Adrenal gland (tissue), 5 donors: ENCODE data around the gene WDR86.

Experiments
- POLR2A ChIP-seq, 2 donors: fragments of 450-650 bp; IDR thresholded peaks; one replicate each; pipeline ENCODE4 v1.6.1; 2017; ENCODE audit warnings: antibody characterized with exemption in 2 of 2, mild to moderate bottlenecking in 2 of 2, moderate library complexity in 1 of 2
- TF ChIP-seq, protein P1 (sequence below), 6 experiments: fragments of 450-650 bp in 4 of 6; fragments of 200-600 bp in 2 of 6; sonication (generic) in 1 of 6; IDR thresholded peaks; 1 replicate in 5 of 6; 2 replicates in 1 of 6; pipeline versions ENCODE4 v1.5.1 to v1.8.0; 2016 to 2021; ENCODE audit warnings: antibody characterized with exemption in 6 of 6, mild to moderate bottlenecking in 2 of 6, moderate library complexity in 1 of 6
- donor health status: DM: no; HTN: no; CAD: no.

DNA sequence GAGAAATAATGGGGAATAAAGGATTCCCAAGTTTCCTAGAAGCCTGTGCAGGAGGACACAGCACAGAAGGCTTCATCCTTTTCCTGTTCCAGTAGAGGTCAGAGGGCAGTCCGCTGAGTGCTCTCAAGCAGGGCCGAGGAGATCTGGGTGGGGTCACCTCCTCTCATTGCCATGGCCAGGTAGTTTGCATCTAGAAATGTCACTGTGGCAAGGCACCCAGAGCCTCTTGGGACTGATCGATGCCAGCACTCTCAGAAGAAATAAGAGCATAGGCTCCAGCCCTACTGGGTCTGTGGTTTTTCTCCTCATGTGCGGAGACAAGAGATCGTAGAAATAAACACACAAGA, 60.4 kb downstream of the WDR86 start:
- TF ChIP-seq POLR2A (IDR thresholded peaks at IDR 0.05): no peak
- TF ChIP-seq, protein P1, sequence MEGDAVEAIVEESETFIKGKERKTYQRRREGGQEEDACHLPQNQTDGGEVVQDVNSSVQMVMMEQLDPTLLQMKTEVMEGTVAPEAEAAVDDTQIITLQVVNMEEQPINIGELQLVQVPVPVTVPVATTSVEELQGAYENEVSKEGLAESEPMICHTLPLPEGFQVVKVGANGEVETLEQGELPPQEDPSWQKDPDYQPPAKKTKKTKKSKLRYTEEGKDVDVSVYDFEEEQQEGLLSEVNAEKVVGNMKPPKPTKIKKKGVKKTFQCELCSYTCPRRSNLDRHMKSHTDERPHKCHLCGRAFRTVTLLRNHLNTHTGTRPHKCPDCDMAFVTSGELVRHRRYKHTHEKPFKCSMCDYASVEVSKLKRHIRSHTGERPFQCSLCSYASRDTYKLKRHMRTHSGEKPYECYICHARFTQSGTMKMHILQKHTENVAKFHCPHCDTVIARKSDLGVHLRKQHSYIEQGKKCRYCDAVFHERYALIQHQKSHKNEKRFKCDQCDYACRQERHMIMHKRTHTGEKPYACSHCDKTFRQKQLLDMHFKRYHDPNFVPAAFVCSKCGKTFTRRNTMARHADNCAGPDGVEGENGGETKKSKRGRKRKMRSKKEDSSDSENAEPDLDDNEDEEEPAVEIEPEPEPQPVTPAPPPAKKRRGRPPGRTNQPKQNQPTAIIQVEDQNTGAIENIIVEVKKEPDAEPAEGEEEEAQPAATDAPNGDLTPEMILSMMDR (IDR thresholded peaks at IDR 0.05): no peak
